Liver (tissue), 9 donors: Measurements from ENCODE around the gene RNF133. TPM values are rescaled to one million over a fixed set of nuclear protein-coding genes. Genes with fewer than 3 reads are reported as not detected.

Experiments used
- DNase-seq: peaks from one replicate; pipeline ENCODE4 v3.0.0-alpha.2; 2017; ENCODE audit warnings: low spot score
- H3K27ac ChIP-seq, 2 donors: one replicate each; pipeline ENCODE4 v1.7.0; 2013; ENCODE audit warnings: inconsistent platforms in 2 of 2, low read length in 2 of 2, control low read depth in 1 of 2, low read depth in 1 of 2, mild to moderate bottlenecking in 1 of 2
- H3K27me3 ChIP-seq, 4 donors: one replicate each; pipeline versions ENCODE4 v1.6.1 to v1.7.0; 2013; ENCODE audit warnings: low read length in 3 of 4, inconsistent platforms in 1 of 4, mild to moderate bottlenecking in 1 of 4, moderate library complexity in 1 of 4; ENCODE audit not compliant: control insufficient read depth in 4 of 4, insufficient read depth in 4 of 4
- H3K36me3 ChIP-seq, 4 donors: one replicate each; pipeline versions ENCODE4 v1.6.1 to v1.7.0; 2013; ENCODE audit warnings: low read length in 3 of 4, mild to moderate bottlenecking in 3 of 4, low read depth in 1 of 4, moderate library complexity in 1 of 4; ENCODE audit not compliant: control insufficient read depth in 4 of 4, insufficient read depth in 3 of 4
- H3K4me1 ChIP-seq, 4 donors: one replicate each; pipeline versions ENCODE4 v1.6.1 to v1.7.0; 2013; ENCODE audit warnings: low read length in 3 of 4, mild to moderate bottlenecking in 3 of 4, moderate library complexity in 1 of 4; ENCODE audit not compliant: control insufficient read depth in 4 of 4, insufficient read depth in 4 of 4
- H3K4me3 ChIP-seq, 3 donors: one replicate each; pipeline versions ENCODE4 v1.6.1 to v1.7.0; 2013; ENCODE audit warnings: low read length in 3 of 3, control low read depth in 1 of 3, low read depth in 1 of 3, mild to moderate bottlenecking in 1 of 3
- H3K9ac ChIP-seq, 2 donors: one replicate each; pipeline ENCODE4 v1.7.0; 2013; ENCODE audit warnings: low read length in 2 of 2, mild to moderate bottlenecking in 2 of 2, moderate library complexity in 2 of 2, control low read depth in 1 of 2, low read depth in 1 of 2
- H3K9me3 ChIP-seq, 4 donors: one replicate each; pipeline versions ENCODE4 v1.6.1 to v1.7.0; 2013; ENCODE audit warnings: low read length in 3 of 4; ENCODE audit not compliant: control insufficient read depth in 4 of 4
- ATF3 ChIP-seq: IDR thresholded peaks from 2 replicates; pipeline ENCODE4 v1.6.1; 2016; ENCODE audit warnings: antibody characterized with exemption
- CTCF ChIP-seq: fragments of 150-350 bp; IDR thresholded peaks from 2 replicates; pipeline ENCODE4 v1.5.1; 2017; ENCODE audit warnings: improper control_type of control experiment, low read depth, low read length; ENCODE audit not compliant: missing input control
- EGR1 ChIP-seq, 2 donors: IDR thresholded peaks; 2 replicates each; pipeline ENCODE4 v1.6.1; 2016 to 2018; ENCODE audit warnings: antibody characterized with exemption in 2 of 2, low read depth in 2 of 2
- FOXA1 ChIP-seq: IDR thresholded peaks from 2 replicates; pipeline ENCODE4 v1.6.1; 2016; ENCODE audit warnings: antibody characterized with exemption
- FOXA2 ChIP-seq: IDR thresholded peaks from 2 replicates; pipeline ENCODE4 v1.6.1; 2016; ENCODE audit warnings: antibody characterized with exemption
- GABPA ChIP-seq, 2 donors: IDR thresholded peaks in 1 of 2; conservative IDR thresholded peaks in 1 of 2; 2 replicates each; pipeline ENCODE4 v1.6.1; 2016; ENCODE audit warnings: antibody characterized with exemption in 2 of 2, mild to moderate bottlenecking in 1 of 2, moderate library complexity in 1 of 2
- HNF4A ChIP-seq, 2 donors: conservative IDR thresholded peaks; 2 replicates each; pipeline ENCODE4 v1.6.1; 2016; ENCODE audit warnings: antibody characterized with exemption in 2 of 2, mild to moderate bottlenecking in 2 of 2
- HNF4G ChIP-seq: IDR thresholded peaks from 2 replicates; pipeline ENCODE4 v1.6.1; 2016; ENCODE audit warnings: antibody characterized with exemption
- JUND ChIP-seq, 2 donors: IDR thresholded peaks; 2 replicates each; pipeline ENCODE4 v1.6.1; 2016; ENCODE audit warnings: antibody characterized with exemption in 2 of 2
- NR2F2 ChIP-seq: IDR thresholded peaks from 2 replicates; pipeline ENCODE4 v1.6.1; 2016; ENCODE audit warnings: antibody characterized with exemption
- RAD21 ChIP-seq, 2 donors: IDR thresholded peaks; 2 replicates each; pipeline ENCODE4 v1.6.1; 2016; ENCODE audit warnings: antibody characterized with exemption in 2 of 2, mild to moderate bottlenecking in 2 of 2
- RXRA ChIP-seq, 2 donors: IDR thresholded peaks; 2 replicates each; pipeline ENCODE4 v1.6.1; 2017 to 2018; ENCODE audit warnings: antibody characterized with exemption in 2 of 2, mild to moderate bottlenecking in 1 of 2
- SP1 ChIP-seq: IDR thresholded peaks from 2 replicates; pipeline ENCODE4 v1.6.1; 2018; ENCODE audit warnings: antibody characterized with exemption, mild to moderate bottlenecking
- TAF1 ChIP-seq: conservative IDR thresholded peaks from 2 replicates; pipeline ENCODE4 v1.6.1; 2016; ENCODE audit warnings: antibody characterized with exemption, mild to moderate bottlenecking
- YY1 ChIP-seq: IDR thresholded peaks from 2 replicates; pipeline ENCODE4 v1.6.1; 2016; ENCODE audit warnings: antibody characterized with exemption, mild to moderate bottlenecking
- WGBS: extraction: QIAGEN DNeasy Blood & Tissue Kit; methylation state at CpG from one replicate; pipeline ENCODE4 v1.1.7; 2013; 5-methylcytosine and 5-hydroxymethylcytosine counted together
- polyA plus RNA-seq, 2 donors: library from polyadenylated mRNA; stranded (reverse) in 1 of 2; unstranded in 1 of 2; fragments of 200-250 nt in 1 of 2; fragments of >200 nt in 1 of 2; fragmentation: Nextera tagmentation in 1 of 2; extraction: Ambion mirVana in 1 of 2; gene quantifications; one replicate each; pipeline versions ENCODE4 v1.2.1 to v1.2.3, GENCODE V29; 2013 to 2015
- total RNA-seq, 2 donors: library from RNA; depleted of rRNA; stranded (reverse); fragments of >200 nt; gene quantifications; one replicate each; pipeline ENCODE4 v1.2.3, GENCODE V29; 2014
- TF ChIP-seq, protein P1 (sequence below): IDR thresholded peaks from 2 replicates; pipeline ENCODE4 v1.6.1; 2016; ENCODE audit warnings: antibody characterized with exemption, mild to moderate bottlenecking
- TF ChIP-seq, protein P2 (sequence below): IDR thresholded peaks from 2 replicates; pipeline ENCODE4 v1.6.1; 2016; ENCODE audit warnings: antibody characterized with exemption
- TF ChIP-seq, protein P3 (sequence below): IDR thresholded peaks from 2 replicates; pipeline ENCODE4 v1.6.1; 2016; ENCODE audit warnings: antibody characterized with exemption
- donor health status: healthy.
- donor health status: healthy.
- donor health status: healthy.
- donor health status: healthy.
- donor health status: healthy.

Gene RNF133
- total and polyA plus RNA-seq, 4 donors, result 0.14 to 2.8 TPM; not detected in 2

DNA sequence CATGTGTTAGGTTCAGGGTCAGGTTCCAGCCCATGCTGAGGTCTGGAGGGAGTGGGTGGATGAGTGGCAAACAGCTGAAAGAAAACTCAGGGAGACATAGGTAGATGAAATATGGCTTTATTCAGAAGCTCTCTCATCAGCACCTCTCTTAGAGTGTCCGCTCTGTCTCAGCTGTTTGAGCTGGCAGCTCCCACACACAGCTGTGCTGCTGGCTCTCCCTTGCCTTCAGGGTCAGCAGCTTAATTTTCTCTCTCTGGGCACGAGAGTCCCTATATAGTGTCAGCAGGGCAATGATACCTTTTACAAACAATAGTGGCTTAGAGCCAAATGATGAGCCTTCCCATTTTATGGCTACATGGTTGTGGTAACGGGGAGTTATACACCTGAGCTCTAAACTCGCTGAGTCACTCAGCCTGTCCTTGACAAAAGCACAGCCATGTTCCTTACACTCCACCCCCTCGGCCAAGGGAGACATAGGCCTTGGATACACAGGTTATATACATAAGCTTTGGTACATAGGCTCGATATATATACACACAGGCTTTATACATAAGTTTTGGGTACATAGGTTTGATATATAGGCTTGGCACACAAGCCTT lies 10.4 kb downstream of the RNF133 start:
- Histone ChIP-seq H3K4me1 (peaks cover 0 to 3% (median 0%) of the 10 kb centered on the region in 4 donors), H3K9me3 (no peaks in the 10 kb centered on the region), H3K27me3 (no peaks in the 10 kb centered on the region), H3K27ac (no peak overlapping the region), H3K4me3 (no peak overlapping the region), H3K36me3 (no peaks in the 10 kb centered on the region), H3K9ac (no peak overlapping the region)
- 86% methylated on average over 6 of the region's 6 CpGs for WGBS
- DNase-seq, result no peak
- TF ChIP-seq GABPA (IDR thresholded peaks at IDR 0.05 in 1 of 2, conservative IDR thresholded peaks at IDR 0.05 in 1 of 2), result no peak
- TF ChIP-seq NR2F2, result no peak
- TF ChIP-seq, protein P1, sequence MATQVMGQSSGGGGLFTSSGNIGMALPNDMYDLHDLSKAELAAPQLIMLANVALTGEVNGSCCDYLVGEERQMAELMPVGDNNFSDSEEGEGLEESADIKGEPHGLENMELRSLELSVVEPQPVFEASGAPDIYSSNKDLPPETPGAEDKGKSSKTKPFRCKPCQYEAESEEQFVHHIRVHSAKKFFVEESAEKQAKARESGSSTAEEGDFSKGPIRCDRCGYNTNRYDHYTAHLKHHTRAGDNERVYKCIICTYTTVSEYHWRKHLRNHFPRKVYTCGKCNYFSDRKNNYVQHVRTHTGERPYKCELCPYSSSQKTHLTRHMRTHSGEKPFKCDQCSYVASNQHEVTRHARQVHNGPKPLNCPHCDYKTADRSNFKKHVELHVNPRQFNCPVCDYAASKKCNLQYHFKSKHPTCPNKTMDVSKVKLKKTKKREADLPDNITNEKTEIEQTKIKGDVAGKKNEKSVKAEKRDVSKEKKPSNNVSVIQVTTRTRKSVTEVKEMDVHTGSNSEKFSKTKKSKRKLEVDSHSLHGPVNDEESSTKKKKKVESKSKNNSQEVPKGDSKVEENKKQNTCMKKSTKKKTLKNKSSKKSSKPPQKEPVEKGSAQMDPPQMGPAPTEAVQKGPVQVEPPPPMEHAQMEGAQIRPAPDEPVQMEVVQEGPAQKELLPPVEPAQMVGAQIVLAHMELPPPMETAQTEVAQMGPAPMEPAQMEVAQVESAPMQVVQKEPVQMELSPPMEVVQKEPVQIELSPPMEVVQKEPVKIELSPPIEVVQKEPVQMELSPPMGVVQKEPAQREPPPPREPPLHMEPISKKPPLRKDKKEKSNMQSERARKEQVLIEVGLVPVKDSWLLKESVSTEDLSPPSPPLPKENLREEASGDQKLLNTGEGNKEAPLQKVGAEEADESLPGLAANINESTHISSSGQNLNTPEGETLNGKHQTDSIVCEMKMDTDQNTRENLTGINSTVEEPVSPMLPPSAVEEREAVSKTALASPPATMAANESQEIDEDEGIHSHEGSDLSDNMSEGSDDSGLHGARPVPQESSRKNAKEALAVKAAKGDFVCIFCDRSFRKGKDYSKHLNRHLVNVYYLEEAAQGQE, result no peak
- TF ChIP-seq RAD21 (IDR thresholded peaks at IDR 0.05), result no peak
- no peak for TF ChIP-seq ATF3
- no peak for TF ChIP-seq YY1
- TF ChIP-seq, protein P2, sequence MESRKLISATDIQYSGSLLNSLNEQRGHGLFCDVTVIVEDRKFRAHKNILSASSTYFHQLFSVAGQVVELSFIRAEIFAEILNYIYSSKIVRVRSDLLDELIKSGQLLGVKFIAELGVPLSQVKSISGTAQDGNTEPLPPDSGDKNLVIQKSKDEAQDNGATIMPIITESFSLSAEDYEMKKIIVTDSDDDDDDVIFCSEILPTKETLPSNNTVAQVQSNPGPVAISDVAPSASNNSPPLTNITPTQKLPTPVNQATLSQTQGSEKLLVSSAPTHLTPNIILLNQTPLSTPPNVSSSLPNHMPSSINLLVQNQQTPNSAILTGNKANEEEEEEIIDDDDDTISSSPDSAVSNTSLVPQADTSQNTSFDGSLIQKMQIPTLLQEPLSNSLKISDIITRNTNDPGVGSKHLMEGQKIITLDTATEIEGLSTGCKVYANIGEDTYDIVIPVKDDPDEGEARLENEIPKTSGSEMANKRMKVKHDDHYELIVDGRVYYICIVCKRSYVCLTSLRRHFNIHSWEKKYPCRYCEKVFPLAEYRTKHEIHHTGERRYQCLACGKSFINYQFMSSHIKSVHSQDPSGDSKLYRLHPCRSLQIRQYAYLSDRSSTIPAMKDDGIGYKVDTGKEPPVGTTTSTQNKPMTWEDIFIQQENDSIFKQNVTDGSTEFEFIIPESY, result no peak
- TF ChIP-seq SP1, result no peak
- TF ChIP-seq CTCF, result no peak
- no peak for TF ChIP-seq EGR1 (IDR thresholded peaks at IDR 0.05; ENCODE audit: low read depth in 2 of 2)
- TF ChIP-seq HNF4A (conservative IDR thresholded peaks at IDR 0.05), result no peak
- TF ChIP-seq, protein P3, sequence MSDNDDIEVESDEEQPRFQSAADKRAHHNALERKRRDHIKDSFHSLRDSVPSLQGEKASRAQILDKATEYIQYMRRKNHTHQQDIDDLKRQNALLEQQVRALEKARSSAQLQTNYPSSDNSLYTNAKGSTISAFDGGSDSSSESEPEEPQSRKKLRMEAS, result no peak
- TF ChIP-seq FOXA2, result no peak
- no peak for TF ChIP-seq TAF1
- no peak for TF ChIP-seq HNF4G
- TF ChIP-seq RXRA (IDR thresholded peaks at IDR 0.05), result no peak
- no peak for TF ChIP-seq JUND (IDR thresholded peaks at IDR 0.05)
- TF ChIP-seq FOXA1, result no peak
